SK-N-SH (cell line): ENCODE measurements around the gene OR5I1. TPM values are rescaled to one million over a fixed set of nuclear protein-coding genes. Genes with fewer than 3 reads are reported as not detected.

Source experiments
- CTCF ChIA-PET: fragments of 300-600, 350-600 bp; formaldehyde crosslinking; extraction: SDS; loops from one replicate; lab custom pipeline; 2021; lab: Yijun Ruan, JAX
- POLR2A ChIA-PET: fragments of 350-600 bp; sonication (Branson Sonifier 250); formaldehyde crosslinking; extraction: SDS; loops from one replicate; lab custom pipeline; 2020; ENCODE audit warnings: antibody characterized with exemption, inconsistent platforms; lab: Yijun Ruan, JAX
- DNase-seq: peaks from one replicate; pipeline ENCODE4 v3.0.0; 2012
- H2AFZ ChIP-seq: fragments of 200-600 bp; sonication (generic); 2 replicates; pipeline ENCODE4 v1.8.1; 2016; ENCODE audit warnings: antibody characterized with exemption, mild to moderate bottlenecking, low read depth
- H3F3A ChIP-seq: fragments of 200-600 bp; sonication (generic); replicated peaks from 2 replicates; pipeline ENCODE3; 2016; ENCODE audit warnings: antibody characterized with exemption, mild to moderate bottlenecking; ENCODE audit not compliant: insufficient read depth
- H3K27ac ChIP-seq, 2 experiments: fragments of 200-500 bp in 1 of 2; fragments of 200-600 bp in 1 of 2; sonication (Bioruptor generic) in 1 of 2; sonication (generic), shearing (Covaris generic) in 1 of 2; 2 replicates each; pipeline versions ENCODE4 v1.5.1 to v1.6.1; 2014 to 2016; ENCODE audit warnings: low read depth in 2 of 2, inconsistent platforms in 1 of 2, low read length in 1 of 2, mild to moderate bottlenecking in 1 of 2, mixed read lengths in 1 of 2
- H3K27me3 ChIP-seq: fragments of 200-600 bp; sonication (generic), shearing (Covaris generic); 2 replicates; pipeline ENCODE4 v1.6.1; 2016; ENCODE audit warnings: mixed run types; ENCODE audit not compliant: insufficient read depth
- H3K36me3 ChIP-seq, 2 experiments: fragments of 200-500 bp in 1 of 2; fragments of 200-600 bp in 1 of 2; sonication (Bioruptor generic) in 1 of 2; sonication (generic) in 1 of 2; replicated peaks in 1 of 2; 2 replicates each; pipeline versions ENCODE3 to v1.5.1; 2014 to 2016; ENCODE audit warnings: low read length in 1 of 2, mild to moderate bottlenecking in 1 of 2; ENCODE audit not compliant: insufficient read depth in 2 of 2, control insufficient read depth in 1 of 2
- H3K4me1 ChIP-seq, 2 experiments: fragments of 200-500 bp in 1 of 2; fragments of 200-600 bp in 1 of 2; sonication (Bioruptor generic) in 1 of 2; sonication (generic), shearing (Covaris generic) in 1 of 2; 2 replicates each; pipeline versions ENCODE4 v1.5.1 to v1.6.1; 2014 to 2016; ENCODE audit warnings: low read depth in 1 of 2, low read length in 1 of 2, mixed run types in 1 of 2; ENCODE audit not compliant: insufficient read depth in 2 of 2, control insufficient read depth in 1 of 2
- H3K4me2 ChIP-seq: fragments of 200-600 bp; sonication (generic), shearing (Covaris generic); 2 replicates; pipeline ENCODE4 v1.6.1; 2017; ENCODE audit warnings: mixed run types
- H3K4me3 ChIP-seq, 2 experiments: fragments of 200-500 bp in 1 of 2; fragments of 200-600 bp in 1 of 2; sonication (Bioruptor generic) in 1 of 2; sonication (generic), shearing (Covaris generic) in 1 of 2; 2 replicates each; pipeline versions ENCODE4 v1.5.1 to v1.8.1; 2014 to 2016; ENCODE audit warnings: low read depth in 2 of 2, inconsistent platforms in 1 of 2, low read length in 1 of 2, mild to moderate bottlenecking in 1 of 2, mixed read lengths in 1 of 2, moderate library complexity in 1 of 2
- H3K79me2 ChIP-seq: fragments of 200-600 bp; sonication (generic); 2 replicates; pipeline ENCODE4 v1.8.1; 2017; ENCODE audit warnings: mild to moderate bottlenecking; ENCODE audit not compliant: insufficient read depth
- H3K9ac ChIP-seq: fragments of 200-600 bp; sonication (generic); 2 replicates; pipeline ENCODE4 v1.6.1; 2017; ENCODE audit warnings: mixed run types
- H3K9me2 ChIP-seq: fragments of 200-600 bp; sonication (generic); 2 replicates; pipeline ENCODE4 v1.6.1; 2017; ENCODE audit warnings: mixed run types
- H3K9me3 ChIP-seq: fragments of 200-600 bp; sonication (generic); 2 replicates; pipeline ENCODE4 v1.6.1; 2017; ENCODE audit warnings: mixed run types, mild to moderate bottlenecking, moderate library complexity
- H4K20me1 ChIP-seq: fragments of 200-600 bp; sonication (generic); 2 replicates; pipeline ENCODE4 v1.6.1; 2017; ENCODE audit warnings: mild to moderate bottlenecking, mixed run types; ENCODE audit not compliant: insufficient read depth
- CHD2 ChIP-seq: fragments of 150-350 bp; IDR thresholded peaks from 2 replicates; pipeline ENCODE4 v1.6.1; 2018; ENCODE audit warnings: low read length; ENCODE audit not compliant: partially characterized antibody
- EP300 ChIP-seq, 2 experiments: IDR thresholded peaks; 2 replicates each; pipeline versions ENCODE4 v1.4.0 to v1.6.1; 2012; ENCODE audit warnings: borderline replicate concordance in 1 of 2, low read depth in 1 of 2, low read length in 1 of 2
- FOSL2 ChIP-seq: IDR thresholded peaks from 2 replicates; pipeline ENCODE4 v1.4.0; 2012; ENCODE audit warnings: low read depth, mild to moderate bottlenecking, moderate library complexity, borderline replicate concordance
- IRF3 ChIP-seq: fragments of 150-350 bp; IDR thresholded peaks from 2 replicates; pipeline ENCODE4 v1.6.1; 2016; ENCODE audit warnings: mild to moderate bottlenecking, low read depth, low read length
- POLR2AphosphoS5 ChIP-seq: IDR thresholded peaks from 2 replicates; pipeline ENCODE4 v1.6.1; 2012; ENCODE audit warnings: low read depth, low read length
- RCOR1 ChIP-seq: fragments of 150-350 bp; IDR thresholded peaks from 2 replicates; pipeline ENCODE4 v1.6.1; 2017; ENCODE audit warnings: antibody characterized with exemption, low read length
- REST ChIP-seq: IDR thresholded peaks from 2 replicates; pipeline ENCODE4 v1.6.1; 2012; ENCODE audit warnings: mild to moderate bottlenecking, low read depth, low read length, moderate library complexity
- RXRA ChIP-seq: IDR thresholded peaks from 2 replicates; pipeline ENCODE4 v1.4.0; 2012; ENCODE audit warnings: low read depth, mild to moderate bottlenecking, borderline replicate concordance
- SMC3 ChIP-seq: IDR thresholded peaks from 2 replicates; pipeline ENCODE4 v1.6.1; 2012; ENCODE audit warnings: low read depth, low read length, improper control_type of control experiment
- TCF12 ChIP-seq: IDR thresholded peaks from 2 replicates; pipeline ENCODE4 v1.4.0; 2012
- WGBS: methylation state at CpG from one replicate; pipeline ENCODE4 v1.1.6; 2017; ENCODE audit warnings: low lambda C conversion rate; 5-methylcytosine and 5-hydroxymethylcytosine counted together
- polyA plus RNA-seq, 3 experiments: library from polyadenylated mRNA; depleted of rRNA; stranded (reverse); fragments of >200 nt; gene quantifications; 2 replicates each; pipeline ENCODE4 v1.2.3, GENCODE V29; 2012
- TF ChIP-seq, protein P1 (sequence below): fragments of 200-600 bp; sonication (generic); IDR thresholded peaks from 2 replicates; pipeline ENCODE4 v1.6.1; 2017; ENCODE audit warnings: antibody characterized with exemption, mild to moderate bottlenecking, moderate library complexity
- TF ChIP-seq, protein P2 (sequence below): fragments of 150-350 bp; IDR thresholded peaks from 2 replicates; pipeline ENCODE4 v1.6.1; 2017; ENCODE audit warnings: antibody characterized with exemption, low read length, low read depth, borderline replicate concordance

The OR5I1 gene
- polyA plus RNA-seq, 1 of the 3 experiments (the other 2 are of a cell fraction): not detected

GRCh38 chr11:55914482-55914881, 21.7 kb downstream of the OR5I1 start, which contains the start of gene OR5W2:
Gene OR5W2, minus strand, starts transcription at chr11:55914582. Its CDS starts 0 bp downstream, at chr11:55914582.
- ChIA-PET POLR2A (no interaction called here), CTCF (no interaction called here)
- 0% methylated on average over 1 of the region's 1 CpG for WGBS
- no peak within 1 kb of the TSS for H3K4me2 ChIP-seq
- H3K4me1 ChIP-seq: no peaks in the 10 kb centered on the region
- no peaks in the 10 kb centered on the region for H3K27me3 ChIP-seq
- no peaks in the 10 kb centered on the region for H3K9me3 ChIP-seq
- no peaks in the 10 kb centered on the region for H3F3A ChIP-seq
- no peak within 1 kb of the TSS for H3K4me3 ChIP-seq
- TF ChIP-seq POLR2AphosphoS5: no peak
- TF ChIP-seq, protein P1, sequence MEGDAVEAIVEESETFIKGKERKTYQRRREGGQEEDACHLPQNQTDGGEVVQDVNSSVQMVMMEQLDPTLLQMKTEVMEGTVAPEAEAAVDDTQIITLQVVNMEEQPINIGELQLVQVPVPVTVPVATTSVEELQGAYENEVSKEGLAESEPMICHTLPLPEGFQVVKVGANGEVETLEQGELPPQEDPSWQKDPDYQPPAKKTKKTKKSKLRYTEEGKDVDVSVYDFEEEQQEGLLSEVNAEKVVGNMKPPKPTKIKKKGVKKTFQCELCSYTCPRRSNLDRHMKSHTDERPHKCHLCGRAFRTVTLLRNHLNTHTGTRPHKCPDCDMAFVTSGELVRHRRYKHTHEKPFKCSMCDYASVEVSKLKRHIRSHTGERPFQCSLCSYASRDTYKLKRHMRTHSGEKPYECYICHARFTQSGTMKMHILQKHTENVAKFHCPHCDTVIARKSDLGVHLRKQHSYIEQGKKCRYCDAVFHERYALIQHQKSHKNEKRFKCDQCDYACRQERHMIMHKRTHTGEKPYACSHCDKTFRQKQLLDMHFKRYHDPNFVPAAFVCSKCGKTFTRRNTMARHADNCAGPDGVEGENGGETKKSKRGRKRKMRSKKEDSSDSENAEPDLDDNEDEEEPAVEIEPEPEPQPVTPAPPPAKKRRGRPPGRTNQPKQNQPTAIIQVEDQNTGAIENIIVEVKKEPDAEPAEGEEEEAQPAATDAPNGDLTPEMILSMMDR: no peak
- TF ChIP-seq, protein P2, sequence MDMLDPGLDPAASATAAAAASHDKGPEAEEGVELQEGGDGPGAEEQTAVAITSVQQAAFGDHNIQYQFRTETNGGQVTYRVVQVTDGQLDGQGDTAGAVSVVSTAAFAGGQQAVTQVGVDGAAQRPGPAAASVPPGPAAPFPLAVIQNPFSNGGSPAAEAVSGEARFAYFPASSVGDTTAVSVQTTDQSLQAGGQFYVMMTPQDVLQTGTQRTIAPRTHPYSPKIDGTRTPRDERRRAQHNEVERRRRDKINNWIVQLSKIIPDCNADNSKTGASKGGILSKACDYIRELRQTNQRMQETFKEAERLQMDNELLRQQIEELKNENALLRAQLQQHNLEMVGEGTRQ: no peak
- TF ChIP-seq TCF12: no peak
- no peak for TF ChIP-seq CHD2
- no peak for TF ChIP-seq RXRA
- TF ChIP-seq IRF3: no peak
- no peak for TF ChIP-seq FOSL2
- H3K36me3 ChIP-seq: no peaks in the 10 kb centered on the region
- no peaks in the 10 kb centered on the region for H3K79me2 ChIP-seq
- H4K20me1 ChIP-seq: no peaks in the 10 kb centered on the region
- no peaks in the 10 kb centered on the region for H3K9me2 ChIP-seq
- H3K27ac ChIP-seq: no peak within 1 kb of the TSS
- DNase-seq: no peak
- no peak within 1 kb of the TSS for H2AFZ ChIP-seq
- no peak within 1 kb of the TSS for H3K9ac ChIP-seq

DNA sequence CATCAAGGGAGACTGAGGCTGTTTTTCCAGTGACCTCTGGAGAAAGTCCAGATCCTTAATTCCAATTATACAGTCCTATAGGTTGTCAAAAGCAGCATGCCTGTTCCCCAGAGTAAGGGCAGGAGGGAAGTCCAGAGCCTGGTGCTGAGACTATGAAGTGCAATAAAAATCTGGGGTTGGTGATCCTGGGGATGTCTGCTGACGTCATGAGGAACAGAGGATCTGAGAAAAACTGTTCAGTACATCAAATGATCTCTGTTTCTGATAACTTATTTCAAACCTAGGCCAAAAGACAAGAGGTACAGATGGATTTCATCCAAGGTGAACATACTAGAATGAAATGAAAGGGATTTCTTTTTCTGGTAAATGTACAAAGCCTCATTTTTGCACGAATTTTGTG, 33.9 kb downstream of the OR5I1 start:
- no peak overlapping the region for H3K4me2 ChIP-seq
- DNase-seq: no peak
- ChIA-PET CTCF (no interaction called here), POLR2A (no interaction called here)
- H2AFZ ChIP-seq: no peak overlapping the region
- H3K4me1 ChIP-seq: no peaks in the 10 kb centered on the region
- H3K9ac ChIP-seq: no peak overlapping the region
- H3K27ac ChIP-seq: no peak overlapping the region
- no peaks in the 10 kb centered on the region for H4K20me1 ChIP-seq
- H3F3A ChIP-seq: no peaks in the 10 kb centered on the region
- H3K27me3 ChIP-seq: no peaks in the 10 kb centered on the region
- no peaks in the 10 kb centered on the region for H3K36me3 ChIP-seq
- H3K9me2 ChIP-seq: no peaks in the 10 kb centered on the region
- no peak for TF ChIP-seq EP300 (IDR thresholded peaks at IDR 0.05; ENCODE audit: borderline replicate concordance in 1 of 2, low read depth in 1 of 2, low read length in 1 of 2)
- TF ChIP-seq SMC3: no peak
- TF ChIP-seq RCOR1: no peak
- no peak for TF ChIP-seq REST
- no peak for TF ChIP-seq CHD2
- WGBS: 0% methylated on average over 2 of the region's 2 CpGs
- H3K4me3 ChIP-seq: no peak overlapping the region
- no peaks in the 10 kb centered on the region for H3K9me3 ChIP-seq
- no peaks in the 10 kb centered on the region for H3K79me2 ChIP-seq
